ENCODE measurements around the gene NCOA5. TPM values are rescaled to one million over a fixed set of nuclear protein-coding genes. Genes with fewer than 3 reads are reported as not detected.
A peak's percentile ranks its signal among the peaks of the same experiment; 100 is the strongest.

NCOA5 gene
- total and polyA plus RNA-seq, 3 donors from 2014 or later: 55.6 to 66.2 (median 64.0) TPM

GRCh38 chr20:46035253-46035652 lies 54.5 kb downstream of the NCOA5 start:
- Histone ChIP-seq H3K4me3 (no peak overlapping the region), H3K36me3 (ENCODE audit: low read depth, missing control alignments) (no peaks in the 10 kb centered on the region), H3K27ac (no peak overlapping the region), H3K27me3 (no peaks in the 10 kb centered on the region), H3K9me3 (no peaks in the 10 kb centered on the region), H3K4me1 (peaks cover 4% of the 10 kb centered on the region)
- intact Hi-C loops (cut with DNase I; ENCODE audit: low total_unique reads): no loop called here
- TF ChIP-seq CTCF (IDR thresholded peaks at IDR 0.05): no peak
- TF ChIP-seq POLR2A (IDR thresholded peaks at IDR 0.05): no peak
- WGBS, 2 donors: 75 to 76% methylated on average over 5 of the region's 5 CpGs
- DNase-seq: no peak

GRCh38 chr20:46034039-46034438 lies 55.7 kb downstream of the NCOA5 start:
- H3K27ac ChIP-seq: no peak overlapping the region
- no peak for DNase-seq
- TF ChIP-seq CTCF (IDR thresholded peaks at IDR 0.05): no peak
- TF ChIP-seq POLR2A (IDR thresholded peaks at IDR 0.05): no peak
- H3K36me3 ChIP-seq (ENCODE audit: low read depth, missing control alignments): no peaks in the 10 kb centered on the region
- 88 to 92% methylated on average over 3 of the region's 3 CpGs for WGBS, 2 donors
- no peaks in the 10 kb centered on the region for H3K27me3 ChIP-seq
- H3K4me1 ChIP-seq: peaks cover 4% of the 10 kb centered on the region
- no peaks in the 10 kb centered on the region for H3K9me3 ChIP-seq
- H3K4me3 ChIP-seq: no peak overlapping the region
- intact Hi-C loops (cut with DNase I; ENCODE audit: low total_unique reads): no loop called here

- WGBS, 2 donors: 0 to 2% methylated on average over 7 to 53 of the region's 55 CpGs
These were observed 58.0 kb downstream of the NCOA5 start for GRCh38 chr20:46031701-46032254.

GRCh38 chr20:46031014-46031569 lies 58.7 kb downstream of the NCOA5 start:
- Histone ChIP-seq H3K4me1 (peaks cover 4% of the 10 kb centered on the region), H3K27me3 (no peaks in the 10 kb centered on the region), H3K27ac (no peak overlapping the region), H3K9me3 (no peaks in the 10 kb centered on the region), H3K36me3 (ENCODE audit: low read depth, missing control alignments) (no peaks in the 10 kb centered on the region), H3K4me3 (no peak overlapping the region)
- 15 to 31% methylated on average over 10 to 11 of the region's 11 CpGs for WGBS, 2 donors
- no peak for TF ChIP-seq CTCF (IDR thresholded peaks at IDR 0.05)
- intact Hi-C loops (cut with DNase I; ENCODE audit: low total_unique reads): no loop called here
- no peak for DNase-seq

More at GRCh38 chr20:46031701-46032254, 58.0 kb downstream of the NCOA5 start:
- no peaks in the 10 kb centered on the region for H3K27me3 ChIP-seq
- peak overlapping the region in 1 of 2 donors; percentile 24 for H3K4me3 ChIP-seq
- intact Hi-C loops (cut with DNase I; ENCODE audit: low total_unique reads): no loop called here
- H3K27ac ChIP-seq: no peak overlapping the region
- no peaks in the 10 kb centered on the region for H3K9me3 ChIP-seq
- no peak for DNase-seq
- H3K36me3 ChIP-seq (ENCODE audit: low read depth, missing control alignments): no peaks in the 10 kb centered on the region
- peaks cover 4% of the 10 kb centered on the region for H3K4me1 ChIP-seq
- no peak for TF ChIP-seq POLR2A (IDR thresholded peaks at IDR 0.05)
- no peak for TF ChIP-seq CTCF (IDR thresholded peaks at IDR 0.05)
